ENCODE results near the gene THAP3.
A peak's percentile ranks its signal among the peaks of the same experiment; 100 is the strongest.
"Not testable (repeated sequence)": the region's sequence is repeated elsewhere in the genome, so short reads cannot be mapped to it uniquely, and the experiment has no call there.

The THAP3 gene

GRCh38 chr1:6592441-6592840 lies 32.2 kb upstream of the THAP3 start:
- Histone ChIP-seq H3K4me3 (ENCODE audit: low read depth, low read length) (no peak overlapping the region), H3K4me1 (ENCODE audit: control insufficient read depth, insufficient read depth, low read length) (no peaks in the 10 kb centered on the region), H3K27me3 (ENCODE audit: control insufficient read depth, insufficient read depth, low read length) (no peaks in the 10 kb centered on the region), H3K27ac (ENCODE audit: low read depth, low read length) (no peak overlapping the region), H3K9me3 (ENCODE audit: control insufficient read depth, insufficient read depth, low read depth, low read length) (no peaks in the 10 kb centered on the region), H3K36me3 (ENCODE audit: control insufficient read depth, insufficient read depth, low read length) (peaks cover 99% of the 10 kb centered on the region), H3K9ac (ENCODE audit: low read length) (no peak overlapping the region)

GRCh38 chr1:6592865-6593593 lies 31.6 kb upstream of the THAP3 start:
- Histone ChIP-seq H3K27me3 (ENCODE audit: control insufficient read depth, insufficient read depth, low read length) (no peaks in the 10 kb centered on the region), H3K4me1 (ENCODE audit: control insufficient read depth, insufficient read depth, low read length) (no peaks in the 10 kb centered on the region), H3K9ac (ENCODE audit: low read length) (no peak overlapping the region), H3K36me3 (ENCODE audit: control insufficient read depth, insufficient read depth, low read length) (peaks cover 99% of the 10 kb centered on the region), H3K9me3 (ENCODE audit: control insufficient read depth, insufficient read depth, low read depth, low read length) (no peaks in the 10 kb centered on the region), H3K4me3 (ENCODE audit: low read depth, low read length) (no peak overlapping the region), H3K27ac (ENCODE audit: low read depth, low read length) (no peak overlapping the region)

- Histone ChIP-seq H3K27me3 (ENCODE audit: control insufficient read depth, insufficient read depth, low read length) (no peaks in the 10 kb centered on the region), H3K9ac (ENCODE audit: low read length) (no peak overlapping the region), H3K27ac (ENCODE audit: low read depth, low read length) (no peak overlapping the region), H3K4me3 (ENCODE audit: low read depth, low read length) (no peak overlapping the region), H3K36me3 (ENCODE audit: control insufficient read depth, insufficient read depth, low read length) (peaks cover 93% of the 10 kb centered on the region), H3K9me3 (ENCODE audit: control insufficient read depth, insufficient read depth, low read depth, low read length) (no peaks in the 10 kb centered on the region), H3K4me1 (ENCODE audit: control insufficient read depth, insufficient read depth, low read length) (no peaks in the 10 kb centered on the region)
Measured at GRCh38 chr1:6593810-6594209, 30.9 kb upstream of the THAP3 start.

GRCh38 chr1:6594977-6595740 lies 29.5 kb upstream of the THAP3 start:
- H3K9me3 ChIP-seq (ENCODE audit: control insufficient read depth, insufficient read depth, low read depth, low read length) = no peaks in the 10 kb centered on the region
- H3K9ac ChIP-seq (ENCODE audit: low read length) = no peak overlapping the region
- no peaks in the 10 kb centered on the region for H3K4me1 ChIP-seq (ENCODE audit: control insufficient read depth, insufficient read depth, low read length)
- H3K4me3 ChIP-seq (ENCODE audit: low read depth, low read length) = no peak overlapping the region
- H3K27me3 ChIP-seq (ENCODE audit: control insufficient read depth, insufficient read depth, low read length) = no peaks in the 10 kb centered on the region
- no peak overlapping the region for H3K27ac ChIP-seq (ENCODE audit: low read depth, low read length)
- H3K36me3 ChIP-seq (ENCODE audit: control insufficient read depth, insufficient read depth, low read length) = peaks cover 90% of the 10 kb centered on the region

GRCh38 chr1:6596351-6596750 lies 28.3 kb upstream of the THAP3 start:
- peaks cover 78% of the 10 kb centered on the region for H3K36me3 ChIP-seq (ENCODE audit: control insufficient read depth, insufficient read depth, low read length)
- H3K27me3 ChIP-seq (ENCODE audit: control insufficient read depth, insufficient read depth, low read length) = no peaks in the 10 kb centered on the region
- no peak overlapping the region for H3K9ac ChIP-seq (ENCODE audit: low read length)
- H3K4me1 ChIP-seq (ENCODE audit: control insufficient read depth, insufficient read depth, low read length) = peaks cover 7% of the 10 kb centered on the region; the same call in 1 of the 2 replicates
- no peaks in the 10 kb centered on the region for H3K9me3 ChIP-seq (ENCODE audit: control insufficient read depth, insufficient read depth, low read depth, low read length)
- no peak overlapping the region for H3K27ac ChIP-seq (ENCODE audit: low read depth, low read length)
- H3K4me3 ChIP-seq (ENCODE audit: low read depth, low read length) = no peak overlapping the region

- peaks cover 70% of the 10 kb centered on the region for H3K36me3 ChIP-seq (ENCODE audit: control insufficient read depth, insufficient read depth, low read length)
- H3K9me3 ChIP-seq (ENCODE audit: control insufficient read depth, insufficient read depth, low read depth, low read length) = no peaks in the 10 kb centered on the region
- H3K9ac ChIP-seq (ENCODE audit: low read length) = no peak overlapping the region
- no peaks in the 10 kb centered on the region for H3K27me3 ChIP-seq (ENCODE audit: control insufficient read depth, insufficient read depth, low read length)
- no peak overlapping the region for H3K27ac ChIP-seq (ENCODE audit: low read depth, low read length)
- H3K4me1 ChIP-seq (ENCODE audit: control insufficient read depth, insufficient read depth, low read length) = peaks cover 7% of the 10 kb centered on the region; the same call in 1 of the 2 replicates
- no peak overlapping the region for H3K4me3 ChIP-seq (ENCODE audit: low read depth, low read length)
Measured at GRCh38 chr1:6596886-6597776, 27.5 kb upstream of the THAP3 start.

GRCh38 chr1:6597777-6598131 lies 26.9 kb upstream of the THAP3 start:
- peaks cover 64% of the 10 kb centered on the region for H3K36me3 ChIP-seq (ENCODE audit: control insufficient read depth, insufficient read depth, low read length)
- H3K27ac ChIP-seq (ENCODE audit: low read depth, low read length) = no peak overlapping the region
- peaks cover 7% of the 10 kb centered on the region; the same call in 1 of the 2 replicates for H3K4me1 ChIP-seq (ENCODE audit: control insufficient read depth, insufficient read depth, low read length)
- H3K9ac ChIP-seq (ENCODE audit: low read length) = peak overlapping the region; percentile 12
- H3K27me3 ChIP-seq (ENCODE audit: control insufficient read depth, insufficient read depth, low read length) = no peaks in the 10 kb centered on the region
- H3K4me3 ChIP-seq (ENCODE audit: low read depth, low read length) = no peak overlapping the region
- no peaks in the 10 kb centered on the region for H3K9me3 ChIP-seq (ENCODE audit: control insufficient read depth, insufficient read depth, low read depth, low read length)

- no peak overlapping the region for H3K27ac ChIP-seq (ENCODE audit: low read depth, low read length)
- peaks cover 48% of the 10 kb centered on the region for H3K36me3 ChIP-seq (ENCODE audit: control insufficient read depth, insufficient read depth, low read length)
- H3K9ac ChIP-seq (ENCODE audit: low read length) = no peak overlapping the region
Measured at GRCh38 chr1:6599141-6599975, 25.3 kb upstream of the THAP3 start.

GRCh38 chr1:6599991-6600390 lies 24.7 kb upstream of the THAP3 start:
- peaks cover 43% of the 10 kb centered on the region for H3K36me3 ChIP-seq (ENCODE audit: control insufficient read depth, insufficient read depth, low read length)
- H3K27me3 ChIP-seq (ENCODE audit: control insufficient read depth, insufficient read depth, low read length); H3K9me3 ChIP-seq (ENCODE audit: control insufficient read depth, insufficient read depth, low read depth, low read length); H3K9ac ChIP-seq (ENCODE audit: low read length); H3K27ac ChIP-seq (ENCODE audit: low read depth, low read length): not testable (repeated sequence)
- H3K4me3 ChIP-seq (ENCODE audit: low read depth, low read length) = peak overlapping the region; percentile 100
- peaks cover 21% of the 10 kb centered on the region for H3K4me1 ChIP-seq (ENCODE audit: control insufficient read depth, insufficient read depth, low read length)

More at GRCh38 chr1:6599141-6599975, 25.3 kb upstream of the THAP3 start:
- no peaks in the 10 kb centered on the region for H3K27me3 ChIP-seq (ENCODE audit: control insufficient read depth, insufficient read depth, low read length)
- no peaks in the 10 kb centered on the region for H3K9me3 ChIP-seq (ENCODE audit: control insufficient read depth, insufficient read depth, low read depth, low read length)
- peaks cover 16% of the 10 kb centered on the region for H3K4me1 ChIP-seq (ENCODE audit: control insufficient read depth, insufficient read depth, low read length)
- peak overlapping the region; percentile 18 for H3K4me3 ChIP-seq (ENCODE audit: low read depth, low read length)

- Histone ChIP-seq H3K9me3 (ENCODE audit: control insufficient read depth, insufficient read depth, low read depth, low read length) (no peaks in the 10 kb centered on the region), H3K4me3 (ENCODE audit: low read depth, low read length) (peak overlapping the region; percentile 100), H3K36me3 (ENCODE audit: control insufficient read depth, insufficient read depth, low read length) (peaks cover 37% of the 10 kb centered on the region), H3K27me3 (ENCODE audit: control insufficient read depth, insufficient read depth, low read length) (no peaks in the 10 kb centered on the region), H3K4me1 (ENCODE audit: control insufficient read depth, insufficient read depth, low read length) (peaks cover 22% of the 10 kb centered on the region), H3K9ac (ENCODE audit: low read length) (peak overlapping the region; percentile 99), H3K27ac (ENCODE audit: low read depth, low read length) (peak overlapping the region; percentile 0; the same call in 1 of the 2 replicates)
Measured at GRCh38 chr1:6600410-6601048, 24.1 kb upstream of the THAP3 start.

Data from HUES6 (cell line).